Measurements from ENCODE around the gene VIPR2. TPM values are rescaled to one million over a fixed set of nuclear protein-coding genes. Genes with fewer than 3 reads are reported as not detected.

Gene VIPR2
- total RNA-seq, 1 donor from 2014 or later: not detected

- Mint-ChIP-seq H3K4me1 (ENCODE audit: low read depth, unreplicated experiment) (peaks cover 12% of the 10 kb centered on the region), H3K27ac (ENCODE audit: unreplicated experiment) (no peak overlapping the region), H3K9me3 (ENCODE audit: unreplicated experiment) (peaks cover 9% of the 10 kb centered on the region), H3K36me3 (ENCODE audit: unreplicated experiment) (no peaks in the 10 kb centered on the region), H3K4me3 (ENCODE audit: unreplicated experiment) (no peak overlapping the region), H3K27me3 (ENCODE audit: unreplicated experiment) (peaks cover 8% of the 10 kb centered on the region)
- DNase-seq: no peak
- TF ChIP-seq, protein P1, sequence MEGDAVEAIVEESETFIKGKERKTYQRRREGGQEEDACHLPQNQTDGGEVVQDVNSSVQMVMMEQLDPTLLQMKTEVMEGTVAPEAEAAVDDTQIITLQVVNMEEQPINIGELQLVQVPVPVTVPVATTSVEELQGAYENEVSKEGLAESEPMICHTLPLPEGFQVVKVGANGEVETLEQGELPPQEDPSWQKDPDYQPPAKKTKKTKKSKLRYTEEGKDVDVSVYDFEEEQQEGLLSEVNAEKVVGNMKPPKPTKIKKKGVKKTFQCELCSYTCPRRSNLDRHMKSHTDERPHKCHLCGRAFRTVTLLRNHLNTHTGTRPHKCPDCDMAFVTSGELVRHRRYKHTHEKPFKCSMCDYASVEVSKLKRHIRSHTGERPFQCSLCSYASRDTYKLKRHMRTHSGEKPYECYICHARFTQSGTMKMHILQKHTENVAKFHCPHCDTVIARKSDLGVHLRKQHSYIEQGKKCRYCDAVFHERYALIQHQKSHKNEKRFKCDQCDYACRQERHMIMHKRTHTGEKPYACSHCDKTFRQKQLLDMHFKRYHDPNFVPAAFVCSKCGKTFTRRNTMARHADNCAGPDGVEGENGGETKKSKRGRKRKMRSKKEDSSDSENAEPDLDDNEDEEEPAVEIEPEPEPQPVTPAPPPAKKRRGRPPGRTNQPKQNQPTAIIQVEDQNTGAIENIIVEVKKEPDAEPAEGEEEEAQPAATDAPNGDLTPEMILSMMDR (IDR thresholded peaks at IDR 0.05; ENCODE audit: partially characterized antibody, unreplicated experiment): no peak
These were observed 120.9 kb downstream of the VIPR2 start for GRCh38 chr7:159023746-159024145.

DNA sequence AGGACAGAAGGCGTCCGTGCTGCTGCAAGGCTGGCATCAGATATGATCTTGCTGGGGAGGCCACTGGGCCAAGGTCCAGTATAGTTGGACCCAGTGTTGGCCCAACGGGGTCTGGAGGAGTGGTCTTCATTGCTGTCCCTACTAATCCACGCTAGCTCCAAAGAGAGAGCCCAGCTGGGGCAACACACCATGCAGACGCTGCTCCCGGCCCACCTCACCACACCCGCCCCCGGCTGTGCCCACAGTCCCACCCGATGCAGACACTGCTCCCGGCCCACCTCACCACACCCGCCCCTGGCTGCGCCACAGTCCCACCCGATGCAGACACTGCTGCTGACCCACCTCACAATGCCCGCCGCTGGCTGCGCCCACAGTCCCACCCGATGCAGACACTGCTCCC lies 121.5 kb downstream of the VIPR2 start:
- Mint-ChIP-seq H3K4me3 (ENCODE audit: unreplicated experiment) (no peak overlapping the region), H3K4me1 (ENCODE audit: low read depth, unreplicated experiment) (peaks cover 12% of the 10 kb centered on the region), H3K27me3 (ENCODE audit: unreplicated experiment) (peaks cover 8% of the 10 kb centered on the region), H3K27ac (ENCODE audit: unreplicated experiment) (no peak overlapping the region), H3K36me3 (ENCODE audit: unreplicated experiment) (no peaks in the 10 kb centered on the region), H3K9me3 (ENCODE audit: unreplicated experiment) (peaks cover 9% of the 10 kb centered on the region)
- TF ChIP-seq, protein P1 (IDR thresholded peaks at IDR 0.05; ENCODE audit: partially characterized antibody, unreplicated experiment): no peak
- no peak for DNase-seq

DNA sequence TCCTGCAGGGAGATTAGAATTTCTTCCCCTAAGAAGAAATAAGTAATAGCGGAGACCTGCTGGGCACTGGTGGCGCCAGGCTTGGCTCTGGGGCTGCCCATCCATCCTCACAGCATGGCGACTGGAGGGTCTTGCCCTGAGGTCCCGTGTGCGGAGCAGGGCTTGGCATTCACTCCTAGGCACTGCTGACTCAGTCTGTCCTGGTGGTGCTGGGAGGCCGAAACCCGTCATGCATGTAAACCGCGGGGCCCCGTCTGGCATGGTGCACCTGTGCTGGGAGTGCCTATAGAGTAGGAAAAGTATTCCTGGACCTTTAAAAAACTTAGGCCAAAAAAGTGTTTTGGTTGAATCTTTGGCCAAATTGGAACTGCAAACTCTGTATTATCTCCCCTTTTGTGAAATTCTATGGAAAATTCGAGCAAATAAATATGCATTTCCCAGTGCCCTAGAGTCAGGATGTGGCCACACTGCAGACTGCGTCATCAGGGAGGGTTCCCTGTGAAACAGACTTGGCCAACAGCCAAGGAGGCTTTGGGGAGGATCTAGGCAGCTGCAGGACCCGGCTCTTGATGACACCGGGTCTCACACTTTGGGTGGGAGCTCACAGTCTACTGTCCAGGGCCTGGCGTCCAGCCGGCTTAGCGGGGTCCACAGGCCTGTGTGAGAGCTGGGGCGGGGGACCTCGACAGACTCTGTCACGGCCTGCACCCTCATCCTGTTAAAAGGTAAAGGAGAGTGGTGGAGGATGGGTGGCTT lies 122.3 kb downstream of the VIPR2 start:
- H3K4me1 Mint-ChIP-seq (ENCODE audit: low read depth, unreplicated experiment): peaks cover 7% of the 10 kb centered on the region
- H3K36me3 Mint-ChIP-seq (ENCODE audit: unreplicated experiment): no peaks in the 10 kb centered on the region
- peaks cover 9% of the 10 kb centered on the region for H3K9me3 Mint-ChIP-seq (ENCODE audit: unreplicated experiment)
- no peak overlapping the region for H3K4me3 Mint-ChIP-seq (ENCODE audit: unreplicated experiment)
- TF ChIP-seq, protein P1 (IDR thresholded peaks at IDR 0.05; ENCODE audit: partially characterized antibody, unreplicated experiment): no peak
- DNase-seq: no peak
- H3K27ac Mint-ChIP-seq (ENCODE audit: unreplicated experiment): no peak overlapping the region
- H3K27me3 Mint-ChIP-seq (ENCODE audit: unreplicated experiment): peaks cover 8% of the 10 kb centered on the region

DNA sequence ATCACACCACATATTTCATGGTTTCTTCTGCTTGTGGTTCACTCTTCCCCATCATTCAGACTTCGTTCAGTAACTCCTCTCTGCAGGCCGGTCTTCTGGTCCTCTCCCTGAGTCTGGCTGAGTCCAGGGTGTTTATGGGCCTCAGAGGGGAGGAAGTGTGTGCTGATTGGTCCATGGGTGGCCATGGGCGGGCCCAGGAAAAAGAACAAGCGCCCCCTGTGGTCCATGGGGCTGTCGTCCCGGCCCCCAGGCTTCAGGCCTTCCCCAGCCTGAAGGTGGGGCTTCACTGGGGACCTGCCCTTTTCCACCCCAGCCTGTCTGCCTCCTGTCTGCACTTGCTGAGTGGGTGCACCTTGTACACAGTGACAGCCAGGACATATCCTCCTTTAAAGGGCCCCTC lies 123.7 kb downstream of the VIPR2 start:
- no peaks in the 10 kb centered on the region for H3K36me3 Mint-ChIP-seq (ENCODE audit: unreplicated experiment)
- TF ChIP-seq, protein P1 (IDR thresholded peaks at IDR 0.05; ENCODE audit: partially characterized antibody, unreplicated experiment): peak; percentile 12
- H3K4me3 Mint-ChIP-seq (ENCODE audit: unreplicated experiment): no peak overlapping the region
- H3K27me3 Mint-ChIP-seq (ENCODE audit: unreplicated experiment): peaks cover 6% of the 10 kb centered on the region
- DNase-seq: peak; percentile 40
- H3K9me3 Mint-ChIP-seq (ENCODE audit: unreplicated experiment): peaks cover 12% of the 10 kb centered on the region
- H3K4me1 Mint-ChIP-seq (ENCODE audit: low read depth, unreplicated experiment): no peaks in the 10 kb centered on the region
- H3K27ac Mint-ChIP-seq (ENCODE audit: unreplicated experiment): no peak overlapping the region

GRCh38 chr7:159019111-159019510 lies 125.6 kb downstream of the VIPR2 start:
- Mint-ChIP-seq H3K36me3 (ENCODE audit: unreplicated experiment) (no peaks in the 10 kb centered on the region), H3K27ac (ENCODE audit: unreplicated experiment) (no peak overlapping the region), H3K4me1 (ENCODE audit: low read depth, unreplicated experiment) (peaks cover 4% of the 10 kb centered on the region), H3K27me3 (ENCODE audit: unreplicated experiment) (peaks cover 3% of the 10 kb centered on the region), H3K4me3 (ENCODE audit: unreplicated experiment) (no peak overlapping the region), H3K9me3 (ENCODE audit: unreplicated experiment) (peaks cover 8% of the 10 kb centered on the region)
- no peak for DNase-seq
- TF ChIP-seq, protein P1 (IDR thresholded peaks at IDR 0.05; ENCODE audit: partially characterized antibody, unreplicated experiment): no peak
